Gastroesophageal sphincter (tissue), 3 donors: Measurements from ENCODE around the gene FOXD4L6.
"Not testable (repeated sequence)": the region's sequence is repeated elsewhere in the genome, so short reads cannot be mapped to it uniquely, and the experiment has no call there.

Source experiments
- EP300 ChIP-seq: sonication (generic); formaldehyde crosslinking; IDR thresholded peaks from one replicate; pipeline ENCODE4 v1.6.1; 2017; ENCODE audit warnings: antibody characterized with exemption, mild to moderate bottlenecking
- POLR2A ChIP-seq, 2 donors: fragments of 450-650 bp; IDR thresholded peaks; one replicate each; pipeline ENCODE4 v1.6.1; 2017; ENCODE audit warnings: antibody characterized with exemption in 2 of 2, mild to moderate bottlenecking in 2 of 2, moderate library complexity in 1 of 2
- POLR2AphosphoS5 ChIP-seq: sonication (generic); formaldehyde crosslinking; IDR thresholded peaks from one replicate; pipeline ENCODE4 v1.6.1; 2017; ENCODE audit warnings: antibody characterized with exemption
- TF ChIP-seq, protein P1 (sequence below), 4 experiments: fragments of 200-600 bp in 2 of 4; fragments of 450-650 bp in 2 of 4; sonication (generic) in 1 of 4; IDR thresholded peaks; one replicate each; pipeline ENCODE4 v1.5.1; 2017 to 2019; ENCODE audit warnings: antibody characterized with exemption in 4 of 4, mild to moderate bottlenecking in 2 of 4, moderate library complexity in 2 of 4

DNA sequence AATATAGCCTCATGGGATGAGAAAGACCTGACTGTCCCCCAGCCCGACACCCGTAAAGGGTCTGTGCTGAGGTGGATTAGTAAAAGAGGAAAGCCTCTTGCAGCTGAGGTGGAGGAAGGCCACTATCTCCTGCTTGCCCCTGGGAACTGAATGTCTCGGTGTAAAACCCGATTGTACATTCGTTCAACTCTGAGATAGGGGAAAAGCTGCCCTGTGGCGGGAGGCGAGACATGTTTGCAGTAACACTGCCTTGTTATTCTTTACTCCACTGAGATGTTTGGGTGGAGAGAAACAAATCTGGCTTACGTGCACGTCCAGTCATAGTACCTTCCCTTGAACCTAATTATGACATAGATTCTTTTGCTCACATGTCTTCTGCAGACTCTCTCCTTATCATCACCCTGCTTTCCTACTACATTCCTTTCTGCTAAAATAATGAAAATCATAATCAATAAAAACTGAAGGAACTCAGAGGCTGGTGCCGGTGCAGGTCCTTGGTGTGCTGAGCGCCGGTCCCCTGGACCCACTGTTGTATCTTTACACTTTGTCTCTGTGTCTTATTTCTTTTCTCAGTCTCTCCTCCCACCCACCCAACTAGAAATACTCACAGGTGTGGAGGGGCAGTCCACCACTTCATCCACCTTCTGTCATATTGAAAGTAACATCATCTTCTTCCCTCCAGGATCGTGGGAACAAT, 22.8 kb downstream of the FOXD4L6 start:
- TF ChIP-seq, protein P1, sequence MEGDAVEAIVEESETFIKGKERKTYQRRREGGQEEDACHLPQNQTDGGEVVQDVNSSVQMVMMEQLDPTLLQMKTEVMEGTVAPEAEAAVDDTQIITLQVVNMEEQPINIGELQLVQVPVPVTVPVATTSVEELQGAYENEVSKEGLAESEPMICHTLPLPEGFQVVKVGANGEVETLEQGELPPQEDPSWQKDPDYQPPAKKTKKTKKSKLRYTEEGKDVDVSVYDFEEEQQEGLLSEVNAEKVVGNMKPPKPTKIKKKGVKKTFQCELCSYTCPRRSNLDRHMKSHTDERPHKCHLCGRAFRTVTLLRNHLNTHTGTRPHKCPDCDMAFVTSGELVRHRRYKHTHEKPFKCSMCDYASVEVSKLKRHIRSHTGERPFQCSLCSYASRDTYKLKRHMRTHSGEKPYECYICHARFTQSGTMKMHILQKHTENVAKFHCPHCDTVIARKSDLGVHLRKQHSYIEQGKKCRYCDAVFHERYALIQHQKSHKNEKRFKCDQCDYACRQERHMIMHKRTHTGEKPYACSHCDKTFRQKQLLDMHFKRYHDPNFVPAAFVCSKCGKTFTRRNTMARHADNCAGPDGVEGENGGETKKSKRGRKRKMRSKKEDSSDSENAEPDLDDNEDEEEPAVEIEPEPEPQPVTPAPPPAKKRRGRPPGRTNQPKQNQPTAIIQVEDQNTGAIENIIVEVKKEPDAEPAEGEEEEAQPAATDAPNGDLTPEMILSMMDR (IDR thresholded peaks at IDR 0.05), result not testable (repeated sequence)
- TF ChIP-seq EP300; POLR2A (IDR thresholded peaks at IDR 0.05); POLR2AphosphoS5: not testable (repeated sequence)
